Fibroblast of lung (primary cell): ENCODE data around the gene ADAMTS9.

ENCODE experiments used
- CTCF ChIP-seq, 2 donors: IDR thresholded peaks in 1 of 2; conservative IDR thresholded peaks in 1 of 2; 1 replicate in 1 of 2; 2 replicates in 1 of 2; pipeline ENCODE4 v1.5.1; 2011 to 2012; ENCODE audit warnings: low read length in 2 of 2, control low read depth in 1 of 2, inconsistent platforms in 1 of 2, low read depth in 1 of 2, mild to moderate bottlenecking in 1 of 2
- EZH2 ChIP-seq: IDR thresholded peaks from 2 replicates; pipeline ENCODE4 v1.5.1; 2012; ENCODE audit warnings: low read length, control low read depth, mild to moderate bottlenecking; ENCODE audit errors: missing control alignments

GRCh38 chr3:64607032-64607551 lies 80.7 kb downstream of the ADAMTS9 start:
- TF ChIP-seq EZH2 (no peak), CTCF (conservative IDR thresholded peaks at IDR 0.05 in 1 of 2, IDR thresholded peaks at IDR 0.05 in 1 of 2; ENCODE audit: low read depth in 1 of 2, low read length in 2 of 2) (no peak)
